B cell (primary cell): ENCODE results near the gene CLDN24.

Experiments used
- EZH2 ChIP-seq: IDR thresholded peaks from 2 replicates; pipeline ENCODE4 v1.6.1; 2012; ENCODE audit warnings: borderline replicate concordance, low read depth, mild to moderate bottlenecking, moderate library complexity, low read length; ENCODE audit not compliant: insufficient read depth, poor library complexity, severe bottlenecking
- TF ChIP-seq, protein P1 (sequence below): fragments of 200-600 bp; IDR thresholded peaks from one replicate; pipeline ENCODE4 v1.8.0; 2022; ENCODE audit warnings: antibody characterized with exemption, mild to moderate bottlenecking

DNA sequence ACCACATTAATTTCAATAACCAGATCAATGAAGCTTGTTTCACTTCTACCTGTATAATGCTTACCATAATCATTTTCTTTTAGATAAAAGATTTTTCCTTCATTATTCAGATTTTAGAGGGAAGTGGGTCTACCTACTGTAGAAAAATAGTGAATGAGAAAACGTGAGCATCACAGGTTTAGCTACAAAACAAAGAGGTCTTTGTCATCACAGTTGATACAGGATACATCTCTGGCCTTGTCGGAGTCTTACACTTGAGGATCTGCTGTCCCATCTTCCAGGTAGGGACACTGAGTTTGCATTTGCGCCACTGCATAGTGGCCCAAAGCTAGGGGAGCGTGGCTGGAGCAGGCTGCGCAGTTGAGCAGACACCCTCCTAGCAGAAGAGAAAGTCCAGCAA lies 710 bp downstream of the CLDN24 start:
- TF ChIP-seq, protein P1, sequence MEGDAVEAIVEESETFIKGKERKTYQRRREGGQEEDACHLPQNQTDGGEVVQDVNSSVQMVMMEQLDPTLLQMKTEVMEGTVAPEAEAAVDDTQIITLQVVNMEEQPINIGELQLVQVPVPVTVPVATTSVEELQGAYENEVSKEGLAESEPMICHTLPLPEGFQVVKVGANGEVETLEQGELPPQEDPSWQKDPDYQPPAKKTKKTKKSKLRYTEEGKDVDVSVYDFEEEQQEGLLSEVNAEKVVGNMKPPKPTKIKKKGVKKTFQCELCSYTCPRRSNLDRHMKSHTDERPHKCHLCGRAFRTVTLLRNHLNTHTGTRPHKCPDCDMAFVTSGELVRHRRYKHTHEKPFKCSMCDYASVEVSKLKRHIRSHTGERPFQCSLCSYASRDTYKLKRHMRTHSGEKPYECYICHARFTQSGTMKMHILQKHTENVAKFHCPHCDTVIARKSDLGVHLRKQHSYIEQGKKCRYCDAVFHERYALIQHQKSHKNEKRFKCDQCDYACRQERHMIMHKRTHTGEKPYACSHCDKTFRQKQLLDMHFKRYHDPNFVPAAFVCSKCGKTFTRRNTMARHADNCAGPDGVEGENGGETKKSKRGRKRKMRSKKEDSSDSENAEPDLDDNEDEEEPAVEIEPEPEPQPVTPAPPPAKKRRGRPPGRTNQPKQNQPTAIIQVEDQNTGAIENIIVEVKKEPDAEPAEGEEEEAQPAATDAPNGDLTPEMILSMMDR = no peak
- no peak for TF ChIP-seq EZH2
